ENCODE measurements around the gene MAP3K5. TPM values are rescaled to one million over a fixed set of nuclear protein-coding genes. Genes with fewer than 3 reads are reported as not detected.

The MAP3K5 gene
- total RNA-seq, 1 experiment from 2014 or later, result 2.1 TPM

DNA sequence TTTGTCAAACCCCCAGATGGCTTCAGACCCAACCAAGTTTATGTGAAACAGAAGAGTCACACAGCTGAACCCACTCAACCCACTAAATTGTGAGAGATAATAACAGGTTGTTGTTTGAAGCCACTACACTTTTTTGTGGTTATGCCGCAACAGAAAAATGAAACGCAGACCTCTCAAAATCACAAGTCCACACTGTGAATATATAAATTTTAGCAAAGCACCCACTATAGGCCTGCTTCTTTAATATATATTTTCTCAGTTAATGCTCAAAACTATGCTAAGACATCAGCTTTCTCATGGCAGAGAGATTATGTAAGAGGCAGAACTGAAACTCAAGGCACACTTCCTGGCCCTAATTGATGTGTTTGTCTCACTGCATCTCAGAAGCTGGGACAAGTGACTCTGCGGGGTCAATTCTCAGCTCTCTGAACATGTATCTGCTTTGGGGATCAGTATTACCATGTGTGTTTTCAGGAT lies 27.7 kb downstream of the MAP3K5 start:
- Mint-ChIP-seq H3K4me1 (ENCODE audit: low read depth, unreplicated experiment) (no peaks in the 10 kb centered on the region), H3K9me3 (ENCODE audit: unreplicated experiment) (no peaks in the 10 kb centered on the region), H3K27ac (ENCODE audit: unreplicated experiment) (no peak overlapping the region), H3K27me3 (ENCODE audit: insufficient read depth, unreplicated experiment) (no peaks in the 10 kb centered on the region), H3K36me3 (ENCODE audit: insufficient read depth, unreplicated experiment) (no peaks in the 10 kb centered on the region), H3K4me3 (ENCODE audit: unreplicated experiment) (no peak overlapping the region)
- POLR2A ChIA-PET, result no interaction called here
- no peaks in the 10 kb centered on the region for H3K27me3 ChIP-seq (replicated peaks; ENCODE audit: control insufficient read depth, insufficient read depth, low read length)
- no peaks in the 10 kb centered on the region for H3K9me3 ChIP-seq
- CTCF ChIA-PET, result no interaction called here
- no peak for DNase-seq
- intact Hi-C loops (cut with micrococcal nuclease; ENCODE audit: unreplicated experiment), result no loop called here
- BruUV-seq (replicated peaks), result no TSS peak
- H3K36me3 ChIP-seq (ENCODE audit: control insufficient read depth, insufficient read depth, low read length), result no peaks in the 10 kb centered on the region
- no peaks in the 10 kb centered on the region for H3K4me1 ChIP-seq
- TF ChIP-seq, protein P1, sequence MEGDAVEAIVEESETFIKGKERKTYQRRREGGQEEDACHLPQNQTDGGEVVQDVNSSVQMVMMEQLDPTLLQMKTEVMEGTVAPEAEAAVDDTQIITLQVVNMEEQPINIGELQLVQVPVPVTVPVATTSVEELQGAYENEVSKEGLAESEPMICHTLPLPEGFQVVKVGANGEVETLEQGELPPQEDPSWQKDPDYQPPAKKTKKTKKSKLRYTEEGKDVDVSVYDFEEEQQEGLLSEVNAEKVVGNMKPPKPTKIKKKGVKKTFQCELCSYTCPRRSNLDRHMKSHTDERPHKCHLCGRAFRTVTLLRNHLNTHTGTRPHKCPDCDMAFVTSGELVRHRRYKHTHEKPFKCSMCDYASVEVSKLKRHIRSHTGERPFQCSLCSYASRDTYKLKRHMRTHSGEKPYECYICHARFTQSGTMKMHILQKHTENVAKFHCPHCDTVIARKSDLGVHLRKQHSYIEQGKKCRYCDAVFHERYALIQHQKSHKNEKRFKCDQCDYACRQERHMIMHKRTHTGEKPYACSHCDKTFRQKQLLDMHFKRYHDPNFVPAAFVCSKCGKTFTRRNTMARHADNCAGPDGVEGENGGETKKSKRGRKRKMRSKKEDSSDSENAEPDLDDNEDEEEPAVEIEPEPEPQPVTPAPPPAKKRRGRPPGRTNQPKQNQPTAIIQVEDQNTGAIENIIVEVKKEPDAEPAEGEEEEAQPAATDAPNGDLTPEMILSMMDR (IDR thresholded peaks at IDR 0.05; ENCODE audit: insufficient read depth in 1 of 2, low read depth in 1 of 2, low read length in 1 of 2, severe bottlenecking in 1 of 2, unreplicated experiment in 1 of 2), result no peak
- no peak overlapping the region for H3K4me3 ChIP-seq (ENCODE audit: low read depth, low read length)

DNA sequence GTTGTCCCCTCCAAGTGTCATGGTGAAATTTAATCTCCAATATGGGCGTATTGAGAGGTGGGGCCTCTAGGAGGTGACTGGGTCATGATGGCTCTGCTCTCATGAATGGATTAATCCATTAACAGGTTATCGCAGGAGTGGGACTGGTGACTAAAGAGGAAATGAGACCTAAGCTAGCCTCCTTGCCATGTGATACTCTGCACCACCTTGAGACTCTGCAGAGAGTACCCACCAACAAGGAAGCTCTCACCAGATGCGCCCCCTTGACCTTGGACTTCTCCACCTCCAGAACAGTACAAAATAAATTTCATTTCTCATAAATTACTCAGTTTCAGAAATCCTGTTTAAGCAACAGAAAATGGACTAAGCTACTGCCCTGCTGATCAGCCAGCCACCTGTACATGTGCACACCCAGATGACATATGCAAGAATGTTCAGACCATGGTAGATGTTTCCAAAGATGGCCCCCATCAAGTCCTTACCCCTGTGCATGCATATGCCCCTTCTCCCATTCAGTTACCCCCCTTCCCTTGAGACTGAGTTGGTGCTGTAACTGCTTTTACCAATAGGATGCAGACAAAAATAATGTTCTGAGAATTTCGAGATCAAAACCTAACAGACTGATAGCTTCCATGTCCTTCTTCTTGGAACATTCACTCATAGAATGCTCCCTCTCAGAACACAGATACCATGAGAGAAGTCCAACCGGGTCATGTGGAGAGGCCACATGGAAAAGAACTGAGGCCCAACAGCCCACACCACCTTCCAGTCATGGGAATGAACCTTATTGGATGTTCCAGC lies 28.4 kb downstream of the MAP3K5 start:
- no peaks in the 10 kb centered on the region for H3K9me3 ChIP-seq
- no TSS peak for BruUV-seq (replicated peaks)
- TF ChIP-seq, protein P1 (IDR thresholded peaks at IDR 0.05; ENCODE audit: insufficient read depth in 1 of 2, low read depth in 1 of 2, low read length in 1 of 2, severe bottlenecking in 1 of 2, unreplicated experiment in 1 of 2), result no peak
- H3K36me3 Mint-ChIP-seq (ENCODE audit: insufficient read depth, unreplicated experiment), result no peaks in the 10 kb centered on the region
- H3K27me3 ChIP-seq (replicated peaks; ENCODE audit: control insufficient read depth, insufficient read depth, low read length), result no peaks in the 10 kb centered on the region
- ChIA-PET CTCF (no interaction called here), POLR2A (interaction anchor here (0.5 kb wide), 1 partner anchor 23 kb away, joined by 18 read pairs; no protein-coding TSS in a partner anchor)
- no peak overlapping the region for H3K4me3 Mint-ChIP-seq (ENCODE audit: unreplicated experiment)
- no peaks in the 10 kb centered on the region for H3K9me3 Mint-ChIP-seq (ENCODE audit: unreplicated experiment)
- no peaks in the 10 kb centered on the region for H3K4me1 ChIP-seq
- intact Hi-C loops (cut with micrococcal nuclease; ENCODE audit: unreplicated experiment), result no loop called here
- H3K4me3 ChIP-seq (ENCODE audit: low read depth, low read length), result no peak overlapping the region
- no peaks in the 10 kb centered on the region for H3K36me3 ChIP-seq (ENCODE audit: control insufficient read depth, insufficient read depth, low read length)
- H3K27ac Mint-ChIP-seq (ENCODE audit: unreplicated experiment), result no peak overlapping the region
- no peaks in the 10 kb centered on the region for H3K4me1 Mint-ChIP-seq (ENCODE audit: low read depth, unreplicated experiment)
- DNase-seq, result no peak
- no peaks in the 10 kb centered on the region for H3K27me3 Mint-ChIP-seq (ENCODE audit: insufficient read depth, unreplicated experiment)

DNA sequence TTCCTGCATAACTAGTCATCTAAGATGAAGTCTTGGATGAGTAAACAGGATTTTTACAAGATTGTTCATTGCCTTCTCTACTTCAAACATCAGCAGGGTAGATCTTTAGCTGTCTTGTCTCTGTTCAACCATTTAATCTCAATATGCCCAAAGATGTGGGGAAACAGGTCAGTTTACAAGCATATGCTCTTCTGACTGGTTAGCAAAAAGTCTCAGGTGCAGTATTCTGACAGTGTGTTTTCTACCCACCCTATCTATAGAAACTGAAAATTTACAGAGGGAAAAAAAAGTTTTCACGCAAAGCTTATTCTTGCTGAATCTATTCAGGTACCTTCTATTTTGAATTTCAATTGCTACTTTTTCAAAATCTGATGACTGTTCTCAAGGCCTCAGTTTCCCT lies 29.0 kb downstream of the MAP3K5 start:
- Mint-ChIP-seq H3K36me3 (ENCODE audit: insufficient read depth, unreplicated experiment) (no peaks in the 10 kb centered on the region), H3K9me3 (ENCODE audit: unreplicated experiment) (no peaks in the 10 kb centered on the region), H3K4me1 (ENCODE audit: low read depth, unreplicated experiment) (no peaks in the 10 kb centered on the region), H3K27me3 (ENCODE audit: insufficient read depth, unreplicated experiment) (no peaks in the 10 kb centered on the region), H3K27ac (ENCODE audit: unreplicated experiment) (no peak overlapping the region), H3K4me3 (ENCODE audit: unreplicated experiment) (no peak overlapping the region)
- no peak for DNase-seq
- no TSS peak for BruUV-seq (replicated peaks)
- Histone ChIP-seq H3K4me1 (no peaks in the 10 kb centered on the region), H3K9me3 (no peaks in the 10 kb centered on the region), H3K36me3 (ENCODE audit: control insufficient read depth, insufficient read depth, low read length) (no peaks in the 10 kb centered on the region), H3K4me3 (ENCODE audit: low read depth, low read length) (no peak overlapping the region), H3K27me3 (replicated peaks; ENCODE audit: control insufficient read depth, insufficient read depth, low read length) (no peaks in the 10 kb centered on the region)
- TF ChIP-seq, protein P1 (IDR thresholded peaks at IDR 0.05; ENCODE audit: insufficient read depth in 1 of 2, low read depth in 1 of 2, low read length in 1 of 2, severe bottlenecking in 1 of 2, unreplicated experiment in 1 of 2), result no peak
- CTCF ChIA-PET, result no interaction called here
- POLR2A ChIA-PET, result no interaction called here
- intact Hi-C loops (cut with micrococcal nuclease; ENCODE audit: unreplicated experiment), result no loop called here
